K562 (cell line): ENCODE measurements around the gene MCAM. TPM values are rescaled to one million over a fixed set of nuclear protein-coding genes. Genes with fewer than 3 reads are reported as not detected.
A peak's percentile ranks its signal among the peaks of the same experiment; 100 is the strongest.

Experiments
- ATAC-seq: fragments of 200-7000 bp; cut with Tn5 transposase; 3 replicates; pipeline ENCODE4 v1.9.1; 2020; ENCODE audit warnings: moderate library complexity
- BruUV-seq: library from RNA; stranded (reverse); fragments of 400-500 nt; replicated peaks from 2 replicates; lab custom pipeline; 2021; lab: Mats Ljungman, UMichigan
- CTCF ChIA-PET: fragments of 300-600 bp; formaldehyde crosslinking; extraction: SDS; loops from one replicate; lab custom pipeline; 2021; ENCODE audit warnings: low intra/inter-chr PET ratio; lab: Yijun Ruan, JAX
- POLR2A ChIA-PET: fragments of 300-600, 350-650 bp; sonication (Branson Sonifier 250); formaldehyde crosslinking; extraction: SDS; loops from one replicate; lab custom pipeline; 2021; ENCODE audit warnings: antibody characterized with exemption, inconsistent platforms; lab: Yijun Ruan, JAX
- DNase-seq, 4 experiments: peaks; one replicate each; pipeline versions ENCODE4 v3.0.0 to v3.0.0-alpha.2; 2011 to 2018; ENCODE audit warnings: low spot score in 3 of 4, mixed read lengths in 3 of 4; ENCODE audit errors: extremely low read depth in 1 of 4
- FAIRE-seq: peaks from 2 replicates; lab custom pipeline; 2011; peaks lifted over from hg19 to GRCh38; lab: Jason Lieb, UNC
- H2AFZ ChIP-seq: 2 replicates; pipeline ENCODE4 v1.6.0; 2011; ENCODE audit warnings: low read depth, low read length, control low read depth, inconsistent platforms
- H3K27ac ChIP-seq: fragments of 200-600 bp; 3 replicates; pipeline ENCODE4 v1.8.0; 2011; ENCODE audit warnings: low read depth, mild to moderate bottlenecking, control low read depth, inconsistent platforms, low read length, moderate library complexity, mixed read lengths; ENCODE audit errors: extremely low read depth
- H3K27me3 ChIP-seq, 2 experiments: fragments of 300-600 bp in 1 of 2; 2 replicates in 1 of 2; 3 replicates in 1 of 2; pipeline versions ENCODE4 v1.6.0 to v1.8.0; 2011; ENCODE audit warnings: inconsistent platforms in 2 of 2, low read length in 2 of 2, mild to moderate bottlenecking in 1 of 2, mixed read lengths in 1 of 2, moderate library complexity in 1 of 2; ENCODE audit not compliant: control insufficient read depth in 2 of 2, insufficient read depth in 2 of 2
- H3K36me3 ChIP-seq: fragments of 300-600 bp; 3 replicates; pipeline ENCODE4 v1.8.0; 2011; ENCODE audit warnings: mild to moderate bottlenecking, low read length, inconsistent platforms; ENCODE audit not compliant: control insufficient read depth, insufficient read depth
- H3K4me1 ChIP-seq, 2 experiments: fragments of 200-600 bp in 1 of 2; replicated peaks in 1 of 2; 2 replicates in 1 of 2; 3 replicates in 1 of 2; pipeline versions ENCODE4 v1.5.1 to v1.8.0; 2011; ENCODE audit warnings: inconsistent platforms in 2 of 2, low read length in 2 of 2, mild to moderate bottlenecking in 1 of 2, mixed read lengths in 1 of 2, moderate library complexity in 1 of 2; ENCODE audit not compliant: control insufficient read depth in 2 of 2, insufficient read depth in 2 of 2
- H3K4me2 ChIP-seq: 2 replicates; pipeline ENCODE4 v1.6.1; 2011; ENCODE audit warnings: low read length, control low read depth, inconsistent platforms, mixed read lengths; ENCODE audit not compliant: insufficient read depth
- H3K4me3 ChIP-seq: fragments of 200-600 bp; sonication (generic), shearing (Covaris generic); 2 replicates; pipeline ENCODE4 v1.5.1; 2016; ENCODE audit warnings: control low read depth, inconsistent platforms
- H3K79me2 ChIP-seq: fragments of 200-600 bp; 3 replicates; pipeline ENCODE4 v1.8.0; 2011; ENCODE audit warnings: low read length, inconsistent platforms; ENCODE audit not compliant: control insufficient read depth, insufficient read depth
- H3K9ac ChIP-seq, 2 experiments: 2 replicates each; pipeline versions ENCODE4 v1.6.0 to v1.6.1; 2011; ENCODE audit warnings: low read depth in 2 of 2, low read length in 2 of 2, control low read depth in 1 of 2, inconsistent platforms in 1 of 2, mild to moderate bottlenecking in 1 of 2, mixed read lengths in 1 of 2; ENCODE audit not compliant: insufficient read depth in 1 of 2
- H3K9me1 ChIP-seq: one replicate; pipeline ENCODE4 v1.6.0; 2011; ENCODE audit warnings: inconsistent platforms, mild to moderate bottlenecking, low read length, moderate library complexity; ENCODE audit not compliant: control insufficient read depth, insufficient read depth
- H3K9me3 ChIP-seq: replicated peaks from 2 replicates; pipeline ENCODE4 v1.5.1; 2011; ENCODE audit warnings: low read depth, low read length, inconsistent platforms; ENCODE audit not compliant: control insufficient read depth, insufficient read depth
- H4K20me1 ChIP-seq: replicated peaks from 2 replicates; pipeline ENCODE4 v1.6.1; 2011; ENCODE audit warnings: low read length, inconsistent platforms, mixed read lengths; ENCODE audit not compliant: control insufficient read depth, insufficient read depth
- GATAD2B ChIP-seq: fragments of 450-650 bp; IDR thresholded peaks from 2 replicates; pipeline ENCODE4 v1.6.1; 2017; ENCODE audit warnings: mild to moderate bottlenecking, borderline replicate concordance
- NCOR1 ChIP-seq: fragments of 450-650 bp; IDR thresholded peaks from 2 replicates; pipeline ENCODE4 v1.6.1; 2016; ENCODE audit warnings: mild to moderate bottlenecking, moderate library complexity
- SIX5 ChIP-seq, 2 experiments: IDR thresholded peaks; 2 replicates each; pipeline ENCODE4 v1.6.1; 2011; ENCODE audit warnings: low read length in 2 of 2, borderline replicate concordance in 1 of 2, low read depth in 1 of 2, mild to moderate bottlenecking in 1 of 2, moderate library complexity in 1 of 2; ENCODE audit not compliant: insufficient read depth in 1 of 2
- SUPT5H ChIP-seq: fragments of 450-650 bp; IDR thresholded peaks from 2 replicates; pipeline ENCODE4 v1.6.1; 2016
- ZBTB40 ChIP-seq, 2 experiments: fragments of 450-650 bp in 1 of 2; sonication (generic) in 1 of 2; formaldehyde crosslinking in 1 of 2; IDR thresholded peaks; 2 replicates each; pipeline versions ENCODE4 v1.7.1 to v1.9.0; 2016 to 2022; ENCODE audit warnings: inconsistent platforms in 1 of 2, mild to moderate bottlenecking in 1 of 2, missing genetic modification reagents in 1 of 2
- ZFP1 ChIP-seq: fragments of 450-650 bp; formaldehyde crosslinking; IDR thresholded peaks from 2 replicates; pipeline ENCODE4 v1.4.0; 2020; ENCODE audit warnings: mild to moderate bottlenecking, mixed read lengths
- ZNF75A ChIP-seq: fragments of 450-650 bp; formaldehyde crosslinking; IDR thresholded peaks from 2 replicates; pipeline ENCODE4 v1.4.0; 2020; ENCODE audit warnings: mild to moderate bottlenecking
- WGBS: fragments of 100-300 bp; shearing (Covaris generic); methylation state at CpG from one replicate; pipeline ENCODE4 v1.1.6; 2016; ENCODE audit warnings: low coverage, mixed read lengths; ENCODE audit not compliant: insufficient coverage; ENCODE audit errors: missing lambda C conversion rate; 5-methylcytosine and 5-hydroxymethylcytosine counted together
- in situ Hi-C: fragments of 300-500 bp; cut with MboI; formaldehyde crosslinking; loops from 4 replicates; pipeline ENCODE4 v1.15.0; 2018; ENCODE audit warnings: inconsistent platforms, mixed read lengths
- intact Hi-C: fragments of 100-400 bp; cut with micrococcal nuclease; formaldehyde crosslinking; loops from 2 replicates; pipeline ENCODE4 v1.14.2; 2022
- polyA plus RNA-seq, 8 experiments: library from polyadenylated mRNA; depleted of rRNA in 4 of 8; stranded (reverse) in 5 of 8; unstranded in 3 of 8; fragments of >200 nt; fragmentation: Nextera tagmentation in 2 of 8; fragmentation: Illumina TruSeq in 1 of 8; extraction: Ambion mirVana in 2 of 8; extraction: Trizol in 1 of 8; gene quantifications; 2 replicates each; pipeline versions ENCODE4 v1.2.1 to v1.2.3, GENCODE V29; 2011 to 2014; ENCODE audit warnings: inconsistent platforms in 1 of 8, missing spikeins in 1 of 8
- total RNA-seq, 7 experiments: library from RNA; depleted of rRNA in 6 of 7; stranded (reverse); fragments of >200 nt in 6 of 7; fragmentation: Illumina TruSeq in 2 of 7; extraction: Trizol in 2 of 7; gene quantifications; 2 replicates each; pipeline versions ENCODE4 v1.2.1 to v1.2.3, GENCODE V29; 2011 to 2021; ENCODE audit warnings: low replicate concordance in 1 of 7

The MCAM gene
- total and polyA plus RNA-seq, 9 of the 15 experiments (the other 6 are each of a cell fraction or from before 2014, with no cell fraction given) = 14.7 to 118 (median 53.6) TPM

GRCh38 chr11:119307974-119308373 is 9.0 kb downstream of the MCAM start:
- H3K9me3 ChIP-seq = no peaks in the 10 kb centered on the region
- H3K36me3 ChIP-seq = peaks cover 78% of the 10 kb centered on the region
- CTCF ChIA-PET = no interaction called here
- no peak overlapping the region for H3K27ac ChIP-seq
- H4K20me1 ChIP-seq = no peaks in the 10 kb centered on the region
- peak overlapping the region in 1 of 2 experiments; percentile 76; a peak in 1 of 4 replicates for H3K9ac ChIP-seq
- no peaks in the 10 kb centered on the region for H3K79me2 ChIP-seq
- FAIRE-seq (no peak), ATAC-seq (no peak), DNase-seq (no peak)
- POLR2A ChIA-PET = interaction anchor here (0.9 to 2.5 kb wide), 4 partner anchors 9 to 18 kb away, joined by 3 to 14 read pairs (median 5); partner anchors contain the start of gene MCAM
- intact Hi-C loops (no loop called here), in situ Hi-C loops (no loop called here)
- peak; percentile 49; the same call in 1 of the 2 replicates for TF ChIP-seq SUPT5H
- no peak for TF ChIP-seq SIX5 (IDR thresholded peaks at IDR 0.05; ENCODE audit: borderline replicate concordance in 1 of 2, insufficient read depth in 1 of 2, low read depth in 1 of 2, low read length in 2 of 2)
- no peak for TF ChIP-seq ZFP1 (CRISPR knock-in tag)
- peak; percentile 82 for TF ChIP-seq ZBTB40 (IDR thresholded peaks at IDR 0.05)
- peak; percentile 54; the same call in 1 of the 2 replicates for TF ChIP-seq ZBTB40 (CRISPR knock-in tag; IDR thresholded peaks at IDR 0.05)
- TF ChIP-seq ZNF75A (CRISPR knock-in tag) = no peak
- TF ChIP-seq GATAD2B = no peak
- TF ChIP-seq NCOR1 = no peak
- no peaks in the 10 kb centered on the region for H3K9me1 ChIP-seq
- H3K4me3 ChIP-seq = no peak overlapping the region
- peaks cover 0 to 8% of the 10 kb centered on the region in 2 experiments; a peak in 2 of 5 replicates for H3K4me1 ChIP-seq
- no peak overlapping the region for H2AFZ ChIP-seq
- 87% methylated on average over 5 of the region's 5 CpGs for WGBS
- no TSS peak for BruUV-seq
- no peaks in the 10 kb centered on the region for H3K27me3 ChIP-seq
- no peak overlapping the region for H3K4me2 ChIP-seq
